Measurements from ENCODE around the gene CHEK1. TPM values are rescaled to one million over a fixed set of nuclear protein-coding genes. Genes with fewer than 3 reads are reported as not detected.

Gene CHEK1
- total and polyA plus RNA-seq, 2 of the 4 experiments (the other 2 are of a cell fraction) = 16.0 to 22.6 TPM

GRCh38 chr11:125670172-125670571 lies 45.2 kb downstream of the CHEK1 start:
- dilution Hi-C loops (cut with HindIII; ENCODE audit: low sequenced_read_pairs, unreplicated experiment) = no loop called here
- Histone ChIP-seq H3K14ac (replicated peaks; ENCODE audit: low read depth, low read length) (no peak overlapping the region), H3K36me3 (ENCODE audit: control insufficient read depth, insufficient read depth, low read length) (0 out of 2 replicates have a peak, but pooled peaks cover 2% of the 10 kb centered on the region), H3K18ac (ENCODE audit: low read depth, low read length) (no peak overlapping the region), H2BK120ac (ENCODE audit: low read depth, low read length) (no peak overlapping the region), H3K79me1 (ENCODE audit: low read depth in 1 of 2, low read length in 2 of 2) (peaks cover 0 to 7% of the 10 kb centered on the region in 2 experiments; a peak in 2 of 4 replicates), H4K8ac (ENCODE audit: low read depth in 2 of 2, low read length in 2 of 2) (no peak overlapping the region), H2AK5ac (ENCODE audit: low read depth, low read length) (no peak overlapping the region), H2BK5ac (ENCODE audit: low read depth, low read length, poor library complexity, severe bottlenecking) (no peak overlapping the region), H3K23ac (ENCODE audit: low read depth, low read length) (no peak overlapping the region), H2BK15ac (ENCODE audit: low read depth, low read length) (no peak overlapping the region), H4K91ac (ENCODE audit: insufficient read depth, low read depth, low read length) (no peak overlapping the region), H2AFZ (replicated peaks; ENCODE audit: low read length, poor library complexity) (no peak overlapping the region), H3K56ac (ENCODE audit: extremely low read depth, insufficient read depth, low read length) (no peak overlapping the region), H2BK20ac (ENCODE audit: low read depth, low read length) (no peak overlapping the region), H3K9ac (ENCODE audit: low read depth, low read length) (no peak overlapping the region), H3K9me3 (ENCODE audit: control insufficient read depth, insufficient read depth, low read length) (no peaks in the 10 kb centered on the region), H2AK9ac (replicated peaks; ENCODE audit: low read depth, low read length, poor library complexity) (no peak overlapping the region), H3K4me1 (ENCODE audit: control insufficient read depth, insufficient read depth, low read length) (peaks cover 11% of the 10 kb centered on the region), H3K4me3 (ENCODE audit: insufficient read depth, low read depth, low read length) (no peak overlapping the region), H3K27ac (ENCODE audit: insufficient read depth, low read length) (no peak overlapping the region), H3K27me3 (ENCODE audit: control insufficient read depth, insufficient read depth, low read length) (no peaks in the 10 kb centered on the region), H4K20me1 (ENCODE audit: insufficient read depth, low read length) (no peaks in the 10 kb centered on the region), H3K4me2 (ENCODE audit: low read depth, low read length) (no peak overlapping the region), H4K5ac (ENCODE audit: low read depth, low read length) (no peak overlapping the region), H3K4ac (ENCODE audit: low read depth, low read length) (no peak overlapping the region), H3K9me1 (ENCODE audit: insufficient read depth, low read length) (peaks cover 2% of the 10 kb centered on the region; the same call in 1 of the 2 replicates)
- in situ Hi-C loops (cut with MboI; ENCODE audit: low sequenced_read_pairs) = no loop called here
- BruUV-seq (replicated peaks) = no TSS peak
- ChIA-PET CTCF (interaction anchor here (1.7 kb wide), 1 partner anchor 10 kb away, joined by 8 read pairs; no protein-coding TSS in a partner anchor), POLR2A (ENCODE audit: unreplicated experiment) (no interaction called here)
- intact Hi-C loops (cut with micrococcal nuclease) = no loop called here
- TF ChIP-seq RCOR1 (IDR thresholded peaks at IDR 0.05; ENCODE audit: insufficient replicate concordance, low read length) = no peak
- TF ChIP-seq, protein P1, sequence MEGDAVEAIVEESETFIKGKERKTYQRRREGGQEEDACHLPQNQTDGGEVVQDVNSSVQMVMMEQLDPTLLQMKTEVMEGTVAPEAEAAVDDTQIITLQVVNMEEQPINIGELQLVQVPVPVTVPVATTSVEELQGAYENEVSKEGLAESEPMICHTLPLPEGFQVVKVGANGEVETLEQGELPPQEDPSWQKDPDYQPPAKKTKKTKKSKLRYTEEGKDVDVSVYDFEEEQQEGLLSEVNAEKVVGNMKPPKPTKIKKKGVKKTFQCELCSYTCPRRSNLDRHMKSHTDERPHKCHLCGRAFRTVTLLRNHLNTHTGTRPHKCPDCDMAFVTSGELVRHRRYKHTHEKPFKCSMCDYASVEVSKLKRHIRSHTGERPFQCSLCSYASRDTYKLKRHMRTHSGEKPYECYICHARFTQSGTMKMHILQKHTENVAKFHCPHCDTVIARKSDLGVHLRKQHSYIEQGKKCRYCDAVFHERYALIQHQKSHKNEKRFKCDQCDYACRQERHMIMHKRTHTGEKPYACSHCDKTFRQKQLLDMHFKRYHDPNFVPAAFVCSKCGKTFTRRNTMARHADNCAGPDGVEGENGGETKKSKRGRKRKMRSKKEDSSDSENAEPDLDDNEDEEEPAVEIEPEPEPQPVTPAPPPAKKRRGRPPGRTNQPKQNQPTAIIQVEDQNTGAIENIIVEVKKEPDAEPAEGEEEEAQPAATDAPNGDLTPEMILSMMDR (conservative IDR thresholded peaks at IDR 0.05; ENCODE audit: low read depth, low read length) = no peak
- TF ChIP-seq USF2 (IDR thresholded peaks at IDR 0.05; ENCODE audit: low read depth, low read length) = no peak
- TF ChIP-seq CEBPB (IDR thresholded peaks at IDR 0.05; ENCODE audit: low read depth, low read length) = no peak
- TF ChIP-seq CHD1 (IDR thresholded peaks at IDR 0.05; ENCODE audit: low read depth, low read length) = no peak
- TF ChIP-seq RFX5 (IDR thresholded peaks at IDR 0.05; ENCODE audit: low read depth, low read length) = no peak
- TF ChIP-seq, protein P2, sequence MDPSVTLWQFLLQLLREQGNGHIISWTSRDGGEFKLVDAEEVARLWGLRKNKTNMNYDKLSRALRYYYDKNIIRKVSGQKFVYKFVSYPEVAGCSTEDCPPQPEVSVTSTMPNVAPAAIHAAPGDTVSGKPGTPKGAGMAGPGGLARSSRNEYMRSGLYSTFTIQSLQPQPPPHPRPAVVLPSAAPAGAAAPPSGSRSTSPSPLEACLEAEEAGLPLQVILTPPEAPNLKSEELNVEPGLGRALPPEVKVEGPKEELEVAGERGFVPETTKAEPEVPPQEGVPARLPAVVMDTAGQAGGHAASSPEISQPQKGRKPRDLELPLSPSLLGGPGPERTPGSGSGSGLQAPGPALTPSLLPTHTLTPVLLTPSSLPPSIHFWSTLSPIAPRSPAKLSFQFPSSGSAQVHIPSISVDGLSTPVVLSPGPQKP (IDR thresholded peaks at IDR 0.05; ENCODE audit: borderline replicate concordance, low read depth, low read length) = no peak
- no peak for TF ChIP-seq BHLHE40 (IDR thresholded peaks at IDR 0.05; ENCODE audit: low read depth, low read length)
- no peak for TF ChIP-seq FOS (IDR thresholded peaks at IDR 0.05; ENCODE audit: low read depth, low read length)
- TF ChIP-seq SMC3 (IDR thresholded peaks at IDR 0.05; ENCODE audit: low read depth, low read length) = no peak
- TF ChIP-seq MAZ (IDR thresholded peaks at IDR 0.05; ENCODE audit: borderline replicate concordance, low read depth, low read length) = no peak
- no peak for TF ChIP-seq RAD21 (IDR thresholded peaks at IDR 0.05; ENCODE audit: low read length)
- no peak for TF ChIP-seq NFE2L2 (IDR thresholded peaks at IDR 0.05; ENCODE audit: low read depth, low read length)
- ATAC-seq (ENCODE audit: low read depth) (no peak), DNase-seq (no peak)
- WGBS, 2 experiments (ENCODE audit: extremely low coverage in 2 of 2, insufficient read length in 1 of 2) = no CpG with 5 or more reads among the region's 1 CpG

Measured in IMR-90 (cell line).